22Rv1 (cell line): Measurements from ENCODE around the gene NOSIP.

Experiments used
- H3K27ac ChIP-seq: fragments of 450-650 bp; 2 replicates; pipeline ENCODE4 v1.5.1; 2017
- ZFX ChIP-seq: fragments of 450-650 bp; IDR thresholded peaks from 2 replicates; pipeline ENCODE4 v1.6.1; 2017; ENCODE audit warnings: antibody characterized with exemption, borderline replicate concordance
- TF ChIP-seq, protein P1 (sequence below): fragments of 450-650 bp; IDR thresholded peaks from 2 replicates; pipeline ENCODE4 v1.5.1; 2017; ENCODE audit warnings: mild to moderate bottlenecking

The NOSIP gene

DNA sequence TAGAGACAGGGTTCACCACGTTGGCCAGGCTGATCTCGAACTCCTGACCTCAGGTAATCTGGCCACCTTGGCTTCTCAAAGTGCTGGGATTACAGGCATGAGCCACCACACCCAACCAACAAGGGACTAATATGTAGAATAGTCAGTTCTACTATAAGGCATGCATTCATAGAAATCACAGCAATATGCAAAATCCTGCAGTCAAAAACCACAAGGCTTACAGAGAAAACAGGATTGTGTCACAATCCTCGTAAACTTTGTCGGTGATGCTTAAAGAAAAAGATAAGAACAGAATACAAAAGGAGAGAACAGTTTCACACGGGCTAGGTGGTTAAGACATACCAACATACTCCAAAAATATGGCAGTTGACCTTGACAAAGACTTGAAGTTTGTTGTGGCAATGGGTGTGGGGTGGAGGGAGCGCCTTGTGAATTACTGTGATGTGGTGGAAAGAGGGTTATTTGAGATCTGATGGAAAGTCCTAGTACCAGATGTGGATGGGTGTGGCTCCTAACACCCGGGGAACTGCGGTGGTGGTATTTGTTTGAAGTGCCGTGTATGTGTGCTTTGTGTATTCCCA lies 12.4 kb downstream of the NOSIP start:
- no peak for TF ChIP-seq ZFX
- TF ChIP-seq, protein P1, sequence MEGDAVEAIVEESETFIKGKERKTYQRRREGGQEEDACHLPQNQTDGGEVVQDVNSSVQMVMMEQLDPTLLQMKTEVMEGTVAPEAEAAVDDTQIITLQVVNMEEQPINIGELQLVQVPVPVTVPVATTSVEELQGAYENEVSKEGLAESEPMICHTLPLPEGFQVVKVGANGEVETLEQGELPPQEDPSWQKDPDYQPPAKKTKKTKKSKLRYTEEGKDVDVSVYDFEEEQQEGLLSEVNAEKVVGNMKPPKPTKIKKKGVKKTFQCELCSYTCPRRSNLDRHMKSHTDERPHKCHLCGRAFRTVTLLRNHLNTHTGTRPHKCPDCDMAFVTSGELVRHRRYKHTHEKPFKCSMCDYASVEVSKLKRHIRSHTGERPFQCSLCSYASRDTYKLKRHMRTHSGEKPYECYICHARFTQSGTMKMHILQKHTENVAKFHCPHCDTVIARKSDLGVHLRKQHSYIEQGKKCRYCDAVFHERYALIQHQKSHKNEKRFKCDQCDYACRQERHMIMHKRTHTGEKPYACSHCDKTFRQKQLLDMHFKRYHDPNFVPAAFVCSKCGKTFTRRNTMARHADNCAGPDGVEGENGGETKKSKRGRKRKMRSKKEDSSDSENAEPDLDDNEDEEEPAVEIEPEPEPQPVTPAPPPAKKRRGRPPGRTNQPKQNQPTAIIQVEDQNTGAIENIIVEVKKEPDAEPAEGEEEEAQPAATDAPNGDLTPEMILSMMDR: no peak
- 0 out of 2 replicates have a peak overlapping the region, but pooled peaks have one; percentile 12 for H3K27ac ChIP-seq

DNA sequence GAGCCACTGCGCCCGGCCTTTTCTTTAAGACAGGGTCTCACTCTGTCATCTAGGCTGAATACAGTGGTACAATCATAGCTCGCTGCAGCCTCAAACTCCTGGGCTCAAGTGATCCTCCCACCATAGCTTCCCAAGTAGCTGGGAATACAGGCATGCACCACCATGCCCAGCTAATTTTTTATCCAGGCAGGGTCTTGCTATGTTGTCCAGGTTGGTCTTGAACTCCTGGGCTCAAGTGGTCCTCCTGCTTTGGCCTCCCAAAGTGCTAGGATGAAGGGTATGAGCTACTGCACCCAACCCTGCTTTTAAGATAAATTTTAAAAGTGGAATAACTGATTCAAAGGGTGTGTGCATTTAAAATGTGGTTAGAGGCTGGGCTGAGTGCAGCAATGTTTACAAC lies 14.1 kb downstream of the NOSIP start:
- TF ChIP-seq, protein P1: no peak
- TF ChIP-seq ZFX: no peak

DNA sequence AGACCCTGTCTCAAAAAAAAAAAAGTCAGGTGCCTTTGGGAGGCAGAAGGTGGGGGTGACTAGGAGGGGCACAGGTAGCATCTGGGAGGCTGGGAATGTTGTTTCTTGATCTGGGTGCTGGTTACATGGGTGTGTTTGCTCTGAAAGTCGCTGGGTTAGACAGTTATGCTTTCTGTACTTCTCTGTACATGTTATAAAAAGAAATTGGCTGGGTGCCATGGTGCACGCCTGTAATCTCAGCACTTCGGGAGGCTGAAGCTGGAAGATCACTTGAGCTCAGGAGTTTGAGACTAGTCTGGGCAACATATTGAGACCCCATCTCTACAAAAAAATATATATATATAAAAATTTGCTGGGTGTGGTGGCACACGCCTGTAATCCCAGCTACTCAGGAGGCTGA lies 15.1 kb downstream of the NOSIP start:
- TF ChIP-seq ZFX: no peak
- TF ChIP-seq, protein P1: no peak
- H3K27ac ChIP-seq: no peak overlapping the region

More for the DNA sequence above, 14.1 kb downstream of the NOSIP start:
- no peak overlapping the region for H3K27ac ChIP-seq

DNA sequence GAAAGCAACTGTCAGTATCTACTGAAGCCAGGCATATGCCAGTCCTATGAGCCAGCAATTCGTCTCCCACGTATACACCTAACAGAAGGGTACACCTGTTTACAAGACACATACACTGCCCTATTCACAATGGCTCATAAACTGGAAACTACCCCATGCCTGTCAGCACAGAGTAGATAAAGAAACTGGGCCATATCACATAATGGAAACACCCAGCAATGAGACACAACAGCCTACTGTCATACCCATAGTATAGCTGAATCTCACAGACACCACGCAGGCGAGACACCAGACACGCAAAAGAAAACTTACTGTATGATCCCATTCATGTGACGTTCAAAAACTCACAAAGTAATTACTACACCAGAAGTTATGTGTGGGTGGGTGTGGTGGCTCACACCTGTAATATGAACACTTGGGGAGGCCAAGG lies 15.7 kb downstream of the NOSIP start:
- TF ChIP-seq, protein P1: no peak
- TF ChIP-seq ZFX: no peak
- no peak overlapping the region for H3K27ac ChIP-seq

DNA sequence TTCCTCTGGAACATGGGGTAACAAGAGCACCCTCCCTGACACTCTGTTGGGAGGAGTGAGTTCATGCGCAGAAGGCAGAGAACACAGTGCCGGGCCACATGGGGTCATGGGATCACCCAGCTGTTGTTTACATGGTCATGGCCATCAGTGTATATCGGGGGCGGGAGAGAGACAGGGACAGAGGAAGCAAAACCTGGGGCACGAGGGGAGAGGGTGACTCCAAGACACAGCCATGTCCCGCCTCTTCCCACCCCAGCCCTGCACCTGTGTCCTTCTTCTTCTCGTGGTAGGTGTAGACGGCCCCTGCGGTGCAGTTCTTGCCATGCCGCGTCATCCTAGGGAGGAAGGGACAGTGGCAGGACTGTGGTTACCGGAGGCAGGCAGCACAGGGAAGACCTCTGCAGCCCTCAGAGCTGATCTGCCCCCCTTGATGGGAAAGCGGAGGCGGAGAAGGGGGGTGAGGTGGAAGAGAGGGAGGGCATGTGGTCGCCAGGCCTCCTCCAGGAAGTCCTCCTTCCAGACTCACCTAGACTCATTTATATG lies 19.9 kb downstream of the NOSIP start:
- TF ChIP-seq, protein P1: no peak
- no peak for TF ChIP-seq ZFX
- no peak overlapping the region for H3K27ac ChIP-seq

DNA sequence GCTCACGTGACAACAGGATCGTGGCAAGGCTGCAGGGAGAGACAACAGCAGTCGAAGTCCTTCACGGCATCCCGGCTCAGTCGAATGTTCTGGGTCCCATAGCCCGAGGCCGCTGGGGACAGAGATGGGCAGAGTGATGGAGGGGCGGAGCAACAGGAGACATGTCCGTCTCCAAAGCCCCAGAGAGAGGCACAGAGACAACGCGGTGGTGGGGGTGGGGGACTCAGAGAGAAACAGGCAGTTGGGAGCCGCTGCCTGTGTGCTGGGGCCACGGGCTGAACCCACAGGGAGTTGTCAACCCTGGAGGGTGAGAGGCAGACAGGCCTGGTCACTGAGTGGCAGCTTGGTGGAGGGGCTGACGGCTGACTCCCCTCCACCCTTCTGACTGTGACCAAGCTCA lies 20.4 kb downstream of the NOSIP start:
- no peak overlapping the region for H3K27ac ChIP-seq
- TF ChIP-seq, protein P1: no peak
- no peak for TF ChIP-seq ZFX

DNA sequence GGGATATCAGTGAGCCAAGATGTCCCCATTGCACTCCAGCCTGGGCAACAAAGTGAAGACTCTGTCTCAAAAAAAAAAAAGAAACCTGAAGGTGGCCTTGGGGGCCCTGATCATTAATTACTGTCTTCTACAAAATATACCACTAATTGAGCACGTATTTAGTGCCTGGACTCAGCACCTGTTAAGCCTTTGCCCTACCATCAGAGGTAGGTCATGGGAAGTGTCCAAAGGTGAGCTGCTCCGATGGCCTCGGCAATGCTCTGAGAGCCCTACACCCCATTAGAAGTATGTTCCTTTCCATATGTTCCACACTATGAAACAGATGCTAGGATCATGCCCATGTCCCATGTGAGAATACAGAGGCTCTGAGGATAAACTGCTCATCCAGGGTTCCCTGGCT lies 20.9 kb downstream of the NOSIP start:
- no peak overlapping the region for H3K27ac ChIP-seq
- TF ChIP-seq ZFX: no peak
